Heart right ventricle (tissue), 16 donors: ENCODE data around the gene USP32. TPM values are rescaled to one million over a fixed set of nuclear protein-coding genes. Genes with fewer than 3 reads are reported as not detected.
A peak's percentile ranks its signal among the peaks of the same experiment; 100 is the strongest.

Source experiments
- ATAC-seq, 8 donors: fragments of 200-7000 bp; cut with Tn5 transposase; one replicate each; pipeline ENCODE4 v1.9.1; 2020; ENCODE audit warnings: mild to moderate bottlenecking in 8 of 8, moderate library complexity in 8 of 8, moderate number of reproducible peaks in 1 of 8
- DNase-seq, 2 donors: peaks; one replicate each; pipeline ENCODE4 v3.0.0-alpha.2; 2020
- H3K27ac ChIP-seq, 10 donors: fragments of 200-600 bp; sonication (generic) in 2 of 10; one replicate each; pipeline versions ENCODE4 v1.5.0 to v1.8.0; 2020 to 2022; ENCODE audit warnings: mild to moderate bottlenecking in 3 of 10
- H3K27me3 ChIP-seq, 7 donors: fragments of 200-600 bp; one replicate each; pipeline ENCODE4 v1.8.0; 2021 to 2022; ENCODE audit warnings: mild to moderate bottlenecking in 2 of 7
- H3K36me3 ChIP-seq, 9 donors: fragments of 200-600 bp; sonication (generic) in 1 of 9; one replicate each; pipeline versions ENCODE4 v1.5.0 to v1.8.0; 2020 to 2022; ENCODE audit warnings: mild to moderate bottlenecking in 2 of 9
- H3K4me1 ChIP-seq, 9 donors: fragments of 200-600 bp; sonication (generic) in 1 of 9; one replicate each; pipeline versions ENCODE4 v1.5.0 to v1.8.0; 2020 to 2022; ENCODE audit warnings: mild to moderate bottlenecking in 4 of 9
- H3K4me3 ChIP-seq, 10 donors: fragments of 200-600 bp; sonication (generic) in 2 of 10; one replicate each; pipeline versions ENCODE4 v1.5.0 to v1.8.0; 2020 to 2022; ENCODE audit warnings: mild to moderate bottlenecking in 7 of 10, moderate library complexity in 2 of 10
- H3K9me3 ChIP-seq, 11 donors: fragments of 200-600 bp in 10 of 11; sonication (generic) in 2 of 11; one replicate each; pipeline versions ENCODE4 v1.5.0 to v1.8.0; 2013 to 2022; ENCODE audit warnings: mild to moderate bottlenecking in 2 of 11, control low read depth in 1 of 11, moderate library complexity in 1 of 11
- CTCF ChIP-seq, 9 donors: fragments of 200-600 bp; sonication (generic) in 2 of 9; IDR thresholded peaks; one replicate each; pipeline versions ENCODE4 v1.5.0 to v1.8.0; 2021 to 2022; ENCODE audit warnings: antibody characterized with exemption in 9 of 9, mild to moderate bottlenecking in 5 of 9, moderate library complexity in 1 of 9
- WGBS, 2 donors: extraction: QIAGEN DNeasy Blood & Tissue Kit; methylation state at CpG; one replicate each; pipeline ENCODE4 v1.1.7; 2013; ENCODE audit warnings: inconsistent platforms in 1 of 2; 5-methylcytosine and 5-hydroxymethylcytosine counted together
- intact Hi-C, 10 donors: fragments of 100-400 bp; cut with DNase I; formaldehyde crosslinking; loops; one replicate each; pipeline versions ENCODE4 v1.11.1 to v1.14.2; 2022
- long read RNA-seq, 3 donors: library from polyadenylated mRNA; unstranded; transcript quantifications; one replicate each; pipeline ENCODE4 v2.0.0, GENCODE V29; 2020 to 2021
- polyA plus RNA-seq, 2 donors: library from polyadenylated mRNA; stranded (reverse); fragments of 200-250 nt; gene quantifications; one replicate each; pipeline ENCODE4 v1.2.3, GENCODE V29; 2013
- total RNA-seq, 10 donors: library from RNA; stranded (reverse); fragmentation: NEBNext Ultra II Directional in 3 of 10; extraction: Animal tissue kit (Norgen Biotek cat#: 25700) in 3 of 10; gene quantifications; one replicate each; pipeline versions ENCODE4 v1.2.1 to v1.2.4, GENCODE V29; 2021 to 2023
- donor health status: Arrhythmogenic right ventricular cardiomyopathy.
- donor health status: ischemic (EF 13 %, LVEDD 7.1; RV severe dilation, severe dysfunction).
- donor health status: healthy with polysubstance abuse.
- donor health status: DM: no; HTN: yes; CAD: no.
- donor health status: DM: no; HTN: no; CAD: no.
- donor health status: ischemic (EF 25% LVEDD 6.9; RV normal size, moderate dysfunction).
- donor health status: ischemic (EF 25% LVEDD 5.7; RV mildly dilated, moderate dysfunction).
- donor health status: healthy.
- donor health status: DM: yes; HTN: yes; CAD: no.
- donor health status: Ischemic cardiomyopathy.
- donor health status: ischemic (EF 35%, LVEDD 5.7; RV mildly dilated, moderate dysfunction).
- donor health status: nonischemic (EF 11% LVEDD 7.7; RV severe dilation, severe dysfunction).
- donor health status: DM: yes; HTN: yes; CAD: no.
- donor health status: PGD.
- donor health status: ischemic (EF 29% LVEDD 5.4; RV normal size, mild dysfunction).
- donor health status: nonischemic (EF 23%, LVEDD 6.1; RV moderate dilation, normal function).

USP32 gene
- total RNA-seq = 10 to 100 TPM; 23.3 to 38.6 (median 30.2) TPM
- polyA plus RNA-seq = 10 to 100 TPM; 13.3 to 13.7 TPM
- long read RNA-seq, donor 1, full-length matches to known transcripts = 2 of 16 reads
- long read RNA-seq, donor 1, partial matches to known transcripts = 12 of 16 reads
- long read RNA-seq, donor 1, other reads (novel, unspliced or antisense) = 2 of 16 reads
- long read RNA-seq, donor 2, full-length matches to known transcripts = 2 of 7 reads
- long read RNA-seq, donor 2, partial matches to known transcripts = 5 of 7 reads
- long read RNA-seq, donor 2, other reads (novel, unspliced or antisense) = 0 of 7 reads
- long read RNA-seq, donor 3, full-length matches to known transcripts = 1 of 21 reads
- long read RNA-seq, donor 3, partial matches to known transcripts = 18 of 21 reads
- long read RNA-seq, donor 3, other reads (novel, unspliced or antisense) = 2 of 21 reads

GRCh38 chr17:60392042-60392844 is at the start of gene USP32:
USP32 (minus strand) TSS chr17:60392133; CDS start chr17:60391939, 194 bp downstream.
- DNase-seq = peak; percentile 99
- no peaks in the 10 kb centered on the region for H3K9me3 ChIP-seq
- peak in 6 of 9 donors; percentile 23 to 42 (median 34) for TF ChIP-seq CTCF (IDR thresholded peaks at IDR 0.05)
- no peaks in the 10 kb centered on the region for H3K36me3 ChIP-seq
- WGBS, 2 donors = 1% methylated on average over 63 to 68 of the region's 68 CpGs
- no peaks in the 10 kb centered on the region for H3K27me3 ChIP-seq
- H3K27ac ChIP-seq = peak within 1 kb of the TSS; percentile 73 to 98 (median 93)
- peak; percentile 96 to 99 (median 97) for ATAC-seq
- peaks cover 0 to 81% (median 31%) of the 10 kb centered on the region in 9 donors for H3K4me1 ChIP-seq
- peak within 1 kb of the TSS; percentile 73 to 95 (median 86) for H3K4me3 ChIP-seq
- intact Hi-C loops = no loop called here

- Histone ChIP-seq H3K36me3 (peaks cover 0 to 12% (median 0%) of the 10 kb centered on the region in 9 donors), H3K27ac (no peak overlapping the region), H3K4me1 (peaks cover 0 to 33% (median 5%) of the 10 kb centered on the region in 9 donors), H3K9me3 (no peaks in the 10 kb centered on the region), H3K27me3 (peaks cover 0 to 6% (median 0%) of the 10 kb centered on the region in 7 donors), H3K4me3 (no peak overlapping the region)
- no peak for ATAC-seq
- no peak for DNase-seq
- no peak for TF ChIP-seq CTCF (IDR thresholded peaks at IDR 0.05)
- intact Hi-C loops = loop anchor here in 9 of 10 donors (5.0 to 10.0 kb wide), 6 partner anchors 195 to 335 kb away; partner anchors contain the start of gene CA4 (in 3 of the 9)
- WGBS, 2 donors = 30 to 39% methylated on average over 2 of the region's 2 CpGs
Measured at GRCh38 chr17:60439501-60439900, 47.6 kb upstream of the USP32 start.

- Histone ChIP-seq H3K9me3 (peaks cover 0 to 7% (median 0%) of the 10 kb centered on the region in 11 donors), H3K27me3 (peaks cover 0 to 6% (median 0%) of the 10 kb centered on the region in 7 donors), H3K4me1 (peaks cover 0 to 12% (median 4%) of the 10 kb centered on the region in 9 donors), H3K4me3 (no peak overlapping the region), H3K36me3 (no peaks in the 10 kb centered on the region), H3K27ac (no peak overlapping the region)
- DNase-seq (no peak), ATAC-seq (no peak)
- WGBS, 2 donors = 61 to 64% methylated on average over 5 of the region's 5 CpGs
- intact Hi-C loops = loop anchor here in 9 of 10 donors (5.0 to 10.0 kb wide), 6 partner anchors 198 to 332 kb away; partner anchors contain the start of gene CA4 (in 3 of the 9)
- no peak for TF ChIP-seq CTCF (IDR thresholded peaks at IDR 0.05)
Measured at GRCh38 chr17:60436676-60437075, 44.7 kb upstream of the USP32 start.
